ENCODE results near the gene LIF. TPM values are rescaled to one million over a fixed set of nuclear protein-coding genes. Genes with fewer than 3 reads are reported as not detected.
A peak's percentile ranks its signal among the peaks of the same experiment; 100 is the strongest.

The LIF gene
- total RNA-seq, 1 experiment from 2014 or later = 75.4 TPM

DNA sequence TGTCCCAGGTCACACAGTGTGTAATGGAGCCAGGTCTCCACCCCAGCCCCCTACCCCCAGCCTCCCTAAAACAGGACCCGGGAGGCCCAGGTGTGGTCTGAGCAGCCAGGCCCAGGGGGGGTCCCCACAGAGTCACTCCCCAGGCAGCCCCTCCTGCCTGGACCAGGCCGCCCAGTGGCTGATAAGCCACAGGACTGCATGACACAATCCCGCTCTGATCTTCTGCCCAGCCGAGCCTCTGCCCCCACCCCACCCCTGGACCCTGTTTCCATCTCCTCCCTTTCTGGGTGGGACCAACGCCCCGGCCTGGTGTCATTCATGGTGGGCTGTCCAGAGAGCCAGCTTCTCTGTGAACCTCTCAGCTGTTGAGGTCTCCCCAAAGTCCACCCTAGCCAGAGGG, 7.8 kb upstream of the LIF start:
- TF ChIP-seq EZH2 (IDR thresholded peaks at IDR 0.05) (no peak), POLR2AphosphoS5 (IDR thresholded peaks at IDR 0.05; ENCODE audit: low read depth, low read length) (no peak; the same call in 1 of the 2 replicates), YY1 (IDR thresholded peaks at IDR 0.05; ENCODE audit: extremely low read depth, insufficient replicate concordance, low read depth, low read length) (no peak), CEBPB (IDR thresholded peaks at IDR 0.05; ENCODE audit: low read depth) (no peak), CBX3 (IDR thresholded peaks at IDR 0.05; ENCODE audit: low read depth) (no peak), TCF7L2 (IDR thresholded peaks at IDR 0.05; ENCODE audit: borderline replicate concordance, extremely low read depth, insufficient read depth, insufficient read length) (no peak), JUND (IDR thresholded peaks at IDR 0.05) (no peak), FOSL1 (IDR thresholded peaks at IDR 0.05; ENCODE audit: low read depth) (no peak), EZH2phosphoT487 (IDR thresholded peaks at IDR 0.05; ENCODE audit: borderline replicate concordance) (no peak), RAD21 (IDR thresholded peaks at IDR 0.05; ENCODE audit: low read depth) (no peak), ZFX (IDR thresholded peaks at IDR 0.05) (no peak), SIN3A (IDR thresholded peaks at IDR 0.05; ENCODE audit: low read depth) (no peak), SP1 (IDR thresholded peaks at IDR 0.05; ENCODE audit: low read depth) (no peak), ELF1 (IDR thresholded peaks at IDR 0.05; ENCODE audit: borderline replicate concordance, low read depth) (no peak), POLR2A (IDR thresholded peaks at IDR 0.05; ENCODE audit: borderline replicate concordance, extremely low read depth, insufficient read depth, insufficient read length) (no peak), SRF (IDR thresholded peaks at IDR 0.05; ENCODE audit: low read depth) (no peak)
- TF ChIP-seq, protein P1, sequence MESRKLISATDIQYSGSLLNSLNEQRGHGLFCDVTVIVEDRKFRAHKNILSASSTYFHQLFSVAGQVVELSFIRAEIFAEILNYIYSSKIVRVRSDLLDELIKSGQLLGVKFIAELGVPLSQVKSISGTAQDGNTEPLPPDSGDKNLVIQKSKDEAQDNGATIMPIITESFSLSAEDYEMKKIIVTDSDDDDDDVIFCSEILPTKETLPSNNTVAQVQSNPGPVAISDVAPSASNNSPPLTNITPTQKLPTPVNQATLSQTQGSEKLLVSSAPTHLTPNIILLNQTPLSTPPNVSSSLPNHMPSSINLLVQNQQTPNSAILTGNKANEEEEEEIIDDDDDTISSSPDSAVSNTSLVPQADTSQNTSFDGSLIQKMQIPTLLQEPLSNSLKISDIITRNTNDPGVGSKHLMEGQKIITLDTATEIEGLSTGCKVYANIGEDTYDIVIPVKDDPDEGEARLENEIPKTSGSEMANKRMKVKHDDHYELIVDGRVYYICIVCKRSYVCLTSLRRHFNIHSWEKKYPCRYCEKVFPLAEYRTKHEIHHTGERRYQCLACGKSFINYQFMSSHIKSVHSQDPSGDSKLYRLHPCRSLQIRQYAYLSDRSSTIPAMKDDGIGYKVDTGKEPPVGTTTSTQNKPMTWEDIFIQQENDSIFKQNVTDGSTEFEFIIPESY (IDR thresholded peaks at IDR 0.05; ENCODE audit: extremely low read depth, insufficient replicate concordance, low read length) = no peak
- TF ChIP-seq, protein P2, sequence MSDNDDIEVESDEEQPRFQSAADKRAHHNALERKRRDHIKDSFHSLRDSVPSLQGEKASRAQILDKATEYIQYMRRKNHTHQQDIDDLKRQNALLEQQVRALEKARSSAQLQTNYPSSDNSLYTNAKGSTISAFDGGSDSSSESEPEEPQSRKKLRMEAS (IDR thresholded peaks at IDR 0.05) = no peak
- TF ChIP-seq, protein P3, sequence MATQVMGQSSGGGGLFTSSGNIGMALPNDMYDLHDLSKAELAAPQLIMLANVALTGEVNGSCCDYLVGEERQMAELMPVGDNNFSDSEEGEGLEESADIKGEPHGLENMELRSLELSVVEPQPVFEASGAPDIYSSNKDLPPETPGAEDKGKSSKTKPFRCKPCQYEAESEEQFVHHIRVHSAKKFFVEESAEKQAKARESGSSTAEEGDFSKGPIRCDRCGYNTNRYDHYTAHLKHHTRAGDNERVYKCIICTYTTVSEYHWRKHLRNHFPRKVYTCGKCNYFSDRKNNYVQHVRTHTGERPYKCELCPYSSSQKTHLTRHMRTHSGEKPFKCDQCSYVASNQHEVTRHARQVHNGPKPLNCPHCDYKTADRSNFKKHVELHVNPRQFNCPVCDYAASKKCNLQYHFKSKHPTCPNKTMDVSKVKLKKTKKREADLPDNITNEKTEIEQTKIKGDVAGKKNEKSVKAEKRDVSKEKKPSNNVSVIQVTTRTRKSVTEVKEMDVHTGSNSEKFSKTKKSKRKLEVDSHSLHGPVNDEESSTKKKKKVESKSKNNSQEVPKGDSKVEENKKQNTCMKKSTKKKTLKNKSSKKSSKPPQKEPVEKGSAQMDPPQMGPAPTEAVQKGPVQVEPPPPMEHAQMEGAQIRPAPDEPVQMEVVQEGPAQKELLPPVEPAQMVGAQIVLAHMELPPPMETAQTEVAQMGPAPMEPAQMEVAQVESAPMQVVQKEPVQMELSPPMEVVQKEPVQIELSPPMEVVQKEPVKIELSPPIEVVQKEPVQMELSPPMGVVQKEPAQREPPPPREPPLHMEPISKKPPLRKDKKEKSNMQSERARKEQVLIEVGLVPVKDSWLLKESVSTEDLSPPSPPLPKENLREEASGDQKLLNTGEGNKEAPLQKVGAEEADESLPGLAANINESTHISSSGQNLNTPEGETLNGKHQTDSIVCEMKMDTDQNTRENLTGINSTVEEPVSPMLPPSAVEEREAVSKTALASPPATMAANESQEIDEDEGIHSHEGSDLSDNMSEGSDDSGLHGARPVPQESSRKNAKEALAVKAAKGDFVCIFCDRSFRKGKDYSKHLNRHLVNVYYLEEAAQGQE (IDR thresholded peaks at IDR 0.05; ENCODE audit: low read depth) = no peak
- H3K27ac ChIP-seq (ENCODE audit: low read depth, low read length) = peak overlapping the region; percentile 90
- no peaks in the 10 kb centered on the region for H3K27me3 ChIP-seq (ENCODE audit: insufficient read depth, low read length)
- DNase-seq (ENCODE audit: low read depth, low spot score) (no peak), ATAC-seq (no peak)
- H4K20me1 ChIP-seq (ENCODE audit: insufficient read depth) = no peaks in the 10 kb centered on the region
- H3K36me3 ChIP-seq (ENCODE audit: control insufficient read depth in 1 of 2, insufficient read depth in 2 of 2, low read length in 2 of 2) = peaks cover 0 to 14% of the 10 kb centered on the region in 2 experiments; a peak in 1 of 4 replicates
- ChIA-PET RAD21 (ENCODE audit: low non-redundant PET in 1 of 2, low total read pairs in 2 of 2, uncharacterized antibody in 2 of 2, unreplicated experiment in 2 of 2) (interaction anchor here (0.6 to 0.8 kb wide), 2 partner anchors 72 to 146 kb away, joined by 3 read pairs; no protein-coding TSS in a partner anchor), CTCF (interaction anchor here (1.4 to 2.4 kb wide), 3 partner anchors 34 to 146 kb away, joined by 5 to 8 read pairs (median 7); partner anchors contain the start of gene RNF215), POLR2A (interaction anchor here (1.2 to 2.4 kb wide), 4 partner anchors 9 to 63 kb away, joined by 3 to 22 read pairs (median 4); no protein-coding TSS in a partner anchor)
- peak overlapping the region; percentile 73 to 79 for H3K4me3 ChIP-seq (replicated peaks in 1 of 2; ENCODE audit: low read depth in 1 of 2, low read length in 2 of 2)
- peaks cover 82% of the 10 kb centered on the region for H3K79me2 ChIP-seq (ENCODE audit: insufficient read depth, low read length)
- no peak overlapping the region for H2AFZ ChIP-seq (ENCODE audit: low read depth, low read length, poor library complexity, severe bottlenecking)
- no TSS peak for BruUV-seq (replicated peaks)
- peaks cover 64 to 97% of the 10 kb centered on the region in 2 experiments for H3K4me1 ChIP-seq (ENCODE audit: control insufficient read depth in 1 of 2, insufficient read depth in 2 of 2, low read length in 2 of 2)
- peak overlapping the region; percentile 84 for H3K9ac ChIP-seq (ENCODE audit: low read length)
- no peaks in the 10 kb centered on the region for H3K9me3 ChIP-seq (ENCODE audit: control insufficient read depth in 1 of 2, insufficient read depth in 1 of 2, low read depth in 1 of 2, low read length in 2 of 2)
- peak overlapping the region; percentile 96 for H3K4me2 ChIP-seq (ENCODE audit: low read length)
- intact Hi-C loops (cut with micrococcal nuclease) = loop anchor here (2.0 to 5.0 kb wide), 2 partner anchors 57 to 620 kb away; no protein-coding TSS in a partner anchor
- no peaks in the 10 kb centered on the region for H3K9me2 ChIP-seq (ENCODE audit: insufficient read depth)
